Occipital lobe (tissue), 2 donors: ENCODE results near the gene SMDT1. TPM values are rescaled to one million over a fixed set of nuclear protein-coding genes. Genes with fewer than 3 reads are reported as not detected.

Source experiments
- DNase-seq: peaks from one replicate; lab custom pipeline; 2025; lab: John Stamatoyannopoulos, UW
- total RNA-seq: library from RNA; depleted of rRNA; stranded (reverse); fragments of >200 nt; gene quantifications from one replicate; pipeline ENCODE4 v1.2.3, GENCODE V29; 2014

The SMDT1 gene
- 15.9 TPM for total RNA-seq

- DNase-seq, result peak; percentile 99
Measured at GRCh38 chr22:42079319-42080251, at the start of gene SMDT1. SMDT1 (plus strand) TSS chr22:42079700; CDS start chr22:42079769, 69 bp downstream.

DNA sequence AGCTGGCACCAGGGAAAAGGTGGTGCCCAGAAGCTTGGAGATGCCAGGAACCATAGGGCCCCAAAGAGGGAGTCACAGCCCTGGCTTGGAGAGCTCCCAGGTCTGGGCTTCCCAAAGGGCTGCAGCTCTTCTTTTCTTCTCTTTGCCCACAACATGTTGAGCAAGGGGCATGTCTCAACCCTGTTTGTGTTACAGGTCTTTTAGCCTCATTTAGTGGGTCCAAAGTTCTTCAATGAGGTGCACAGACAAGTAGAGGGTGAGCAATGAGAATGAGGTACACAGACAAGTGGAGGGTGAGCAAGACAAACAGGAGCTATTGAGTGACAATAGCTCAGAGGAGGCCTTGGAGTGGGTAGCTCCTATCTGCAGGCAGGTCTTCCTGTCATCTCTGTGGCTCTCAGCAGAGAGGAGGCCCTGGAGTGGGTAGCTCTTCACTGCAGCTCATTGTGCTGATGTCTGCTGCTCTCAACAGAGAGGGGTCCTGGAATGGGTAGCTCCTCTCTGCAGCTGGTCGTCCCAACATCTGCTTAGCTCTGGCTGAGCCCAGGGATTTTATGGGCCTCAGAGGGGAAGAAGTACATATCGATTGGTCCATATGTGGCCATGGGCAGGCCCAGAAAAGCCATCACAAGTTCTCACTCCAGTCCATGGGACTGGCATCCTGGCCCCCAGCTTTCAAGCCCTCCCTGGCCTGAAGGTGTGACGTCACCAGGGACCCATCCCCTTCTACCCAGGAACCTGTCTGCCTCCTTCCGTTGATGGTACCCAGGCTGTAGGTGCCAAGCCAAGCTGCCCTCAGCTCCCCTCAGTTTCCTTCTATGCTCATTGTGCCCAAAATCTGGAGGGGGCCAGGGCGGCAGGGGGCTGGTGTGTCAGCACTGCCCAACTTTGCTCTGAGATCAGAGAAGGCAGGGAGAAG is 46.0 kb upstream of the SMDT1 start:
- no peak for DNase-seq

DNA sequence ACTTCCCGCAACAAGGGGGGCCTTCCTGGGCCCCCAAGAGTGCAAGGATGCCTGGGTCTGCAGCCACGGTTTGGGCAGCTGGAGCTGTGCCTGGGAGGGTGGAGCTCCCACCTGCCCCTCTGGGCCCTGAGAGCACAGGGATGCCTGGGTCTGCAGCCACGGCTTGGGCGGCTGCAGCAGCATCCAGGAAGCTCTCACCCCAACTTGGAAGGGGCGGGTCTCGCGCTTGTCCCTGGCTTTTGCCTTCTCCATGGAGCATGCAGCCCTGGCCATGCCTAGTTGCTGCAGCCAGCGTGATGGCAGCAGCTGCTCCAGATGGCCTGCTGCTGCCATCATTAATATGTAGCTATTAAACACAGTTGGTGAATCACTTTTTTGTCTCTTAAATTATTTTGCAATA is 44.2 kb upstream of the SMDT1 start:
- DNase-seq, result no peak

- DNase-seq, result no peak
Measured at GRCh38 chr22:42039271-42039670, 40.2 kb upstream of the SMDT1 start.

DNA sequence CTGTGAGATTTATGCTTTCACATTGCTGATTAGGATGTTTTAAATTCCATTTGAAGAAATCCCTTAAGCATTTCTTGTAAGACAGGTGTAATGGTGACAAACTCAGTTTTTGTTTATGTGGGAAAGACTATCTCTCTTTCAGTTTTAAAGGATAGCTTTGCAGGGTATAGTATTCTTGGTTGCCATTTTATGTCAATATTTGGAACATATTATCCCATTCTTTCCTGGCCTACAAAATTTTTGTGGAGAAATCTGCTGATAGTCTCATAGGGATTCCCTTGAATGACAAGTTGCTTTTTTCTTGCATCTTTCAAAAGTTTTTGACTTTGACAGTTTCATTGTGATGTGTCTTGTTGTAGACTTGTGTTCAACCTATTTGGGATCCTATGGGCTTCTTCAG is 37.7 kb upstream of the SMDT1 start:
- no peak for DNase-seq

- no peak for DNase-seq
Measured at GRCh38 chr22:42050641-42051180, 28.8 kb upstream of the SMDT1 start.

DNA sequence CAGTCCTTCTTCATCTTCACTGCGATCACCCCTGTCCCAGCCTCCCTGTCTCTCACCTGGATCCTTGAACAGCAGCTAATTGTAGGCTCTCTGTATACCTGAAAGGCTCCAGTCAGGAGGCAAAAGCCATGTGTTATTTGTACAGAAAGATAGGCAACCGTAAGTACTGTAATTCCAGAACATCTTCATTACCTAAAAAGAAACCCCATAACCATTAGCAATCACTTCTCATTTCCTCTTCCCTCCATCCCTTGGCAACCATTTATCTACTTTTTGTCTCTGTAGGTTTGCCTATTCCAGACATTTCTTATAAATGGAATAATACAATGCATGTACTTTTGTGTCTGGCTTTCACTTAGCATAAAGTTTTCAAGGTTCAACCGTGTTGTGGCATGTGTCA is 26.7 kb upstream of the SMDT1 start:
- no peak for DNase-seq

DNA sequence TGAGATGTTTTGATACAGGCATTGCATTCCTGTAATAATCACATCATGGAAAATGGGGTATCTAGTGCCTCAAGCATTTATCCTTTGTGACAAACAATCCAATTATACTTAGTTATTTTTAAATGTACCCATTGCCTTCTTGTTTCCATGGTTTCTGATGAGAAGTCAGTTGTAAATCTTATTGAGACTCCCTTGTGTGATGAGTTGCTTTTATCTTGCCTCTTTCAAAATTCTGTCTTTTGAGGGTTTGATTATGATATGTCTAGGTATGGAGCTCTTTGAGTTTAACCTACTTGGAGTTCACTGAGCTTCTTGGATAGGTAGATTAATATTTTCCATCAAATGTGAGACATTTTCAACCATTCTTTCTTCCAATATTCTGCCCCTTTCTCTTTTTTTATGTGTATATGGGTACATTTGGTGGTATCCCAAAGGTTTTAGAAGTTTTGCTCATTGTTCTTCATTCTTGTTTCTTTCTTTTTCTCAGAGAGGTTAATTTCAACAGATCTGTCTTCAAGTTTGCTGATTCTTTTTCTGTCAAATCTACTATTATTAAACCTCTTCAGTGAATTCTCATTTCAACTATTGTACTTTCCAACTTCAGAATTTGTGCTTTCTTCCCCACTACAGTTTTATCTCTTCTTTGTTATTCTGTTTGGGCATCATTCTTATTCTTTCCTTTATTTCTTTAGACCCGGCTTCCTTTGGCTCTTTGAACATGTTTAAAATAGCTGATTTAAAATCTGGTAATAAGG is 22.6 kb upstream of the SMDT1 start:
- no peak for DNase-seq

DNA sequence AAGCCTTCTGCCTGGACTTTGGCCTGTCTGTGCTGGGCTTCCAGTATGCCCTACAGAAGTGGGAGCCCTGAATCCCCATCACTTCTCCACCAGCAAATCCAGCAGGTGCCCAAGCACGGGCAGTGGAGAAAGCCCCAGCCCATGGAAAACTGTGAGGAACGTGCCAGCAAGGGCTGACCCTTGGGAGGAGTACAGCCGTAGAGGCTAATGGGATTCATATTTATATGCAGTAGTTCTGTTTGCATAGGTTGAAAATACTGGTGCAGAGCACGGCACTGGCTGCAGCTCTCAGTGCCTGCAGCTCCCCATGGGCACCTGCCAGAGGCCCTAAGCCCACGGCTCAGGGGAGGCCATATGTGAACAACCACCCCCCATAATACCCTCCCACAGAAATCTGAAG is 19.0 kb upstream of the SMDT1 start:
- DNase-seq, result no peak

- DNase-seq, result no peak
Measured at GRCh38 chr22:42061041-42061440, 18.5 kb upstream of the SMDT1 start.

- DNase-seq, result no peak
Measured at GRCh38 chr22:42062506-42063170, 16.9 kb upstream of the SMDT1 start.

DNA sequence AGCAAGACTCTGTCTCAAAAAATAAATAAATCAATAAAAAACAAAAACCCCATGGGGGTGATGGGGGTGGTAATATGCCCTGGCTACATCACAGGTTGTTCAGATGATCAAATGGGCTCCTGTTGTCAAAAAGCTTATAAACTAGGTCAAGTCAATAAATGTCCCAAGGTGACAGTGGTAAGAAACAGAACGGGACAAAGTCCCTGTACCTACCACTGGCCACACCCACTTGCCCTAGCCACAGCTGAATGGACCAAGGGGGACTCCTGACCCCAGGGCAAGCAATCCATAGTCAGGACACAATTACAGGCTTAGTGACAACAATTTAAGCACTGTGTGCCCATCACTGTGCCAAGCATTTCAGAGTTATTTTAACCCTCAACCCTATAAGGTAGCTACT is 14.9 kb upstream of the SMDT1 start:
- no peak for DNase-seq

DNA sequence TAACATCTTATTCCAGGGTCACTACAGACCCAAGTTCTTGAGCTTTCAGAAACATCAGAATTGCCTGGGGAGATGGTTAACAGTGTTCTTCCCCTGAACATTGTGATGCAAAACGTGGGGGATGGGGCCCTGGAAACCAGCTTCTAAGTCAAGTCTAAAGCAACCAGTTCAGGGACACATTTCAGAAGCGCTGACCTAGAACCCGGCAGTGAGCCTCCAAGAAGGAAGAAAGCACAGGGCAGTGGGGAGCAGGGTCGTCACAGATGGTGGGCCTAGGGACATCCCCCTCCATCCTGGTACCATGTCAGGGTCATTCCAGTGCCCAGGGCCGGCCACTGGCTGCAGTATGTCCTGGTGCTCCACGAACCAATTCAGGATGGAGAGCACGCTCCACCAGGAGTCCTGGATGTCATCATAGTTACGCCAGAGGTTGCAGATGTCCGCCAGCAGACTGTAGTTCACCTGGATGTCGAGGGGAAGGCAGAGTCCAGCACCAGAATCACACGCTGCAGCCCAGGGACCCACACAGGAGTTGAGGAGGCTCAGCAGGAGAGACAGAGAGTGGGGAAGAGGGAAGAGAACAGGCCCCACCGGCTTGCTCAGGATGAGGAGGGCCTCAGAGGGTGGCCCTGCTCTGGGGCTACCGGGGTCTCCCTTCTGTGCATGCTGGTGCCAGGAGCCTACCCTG is 13.9 kb upstream of the SMDT1 start:
- DNase-seq, result no peak

DNA sequence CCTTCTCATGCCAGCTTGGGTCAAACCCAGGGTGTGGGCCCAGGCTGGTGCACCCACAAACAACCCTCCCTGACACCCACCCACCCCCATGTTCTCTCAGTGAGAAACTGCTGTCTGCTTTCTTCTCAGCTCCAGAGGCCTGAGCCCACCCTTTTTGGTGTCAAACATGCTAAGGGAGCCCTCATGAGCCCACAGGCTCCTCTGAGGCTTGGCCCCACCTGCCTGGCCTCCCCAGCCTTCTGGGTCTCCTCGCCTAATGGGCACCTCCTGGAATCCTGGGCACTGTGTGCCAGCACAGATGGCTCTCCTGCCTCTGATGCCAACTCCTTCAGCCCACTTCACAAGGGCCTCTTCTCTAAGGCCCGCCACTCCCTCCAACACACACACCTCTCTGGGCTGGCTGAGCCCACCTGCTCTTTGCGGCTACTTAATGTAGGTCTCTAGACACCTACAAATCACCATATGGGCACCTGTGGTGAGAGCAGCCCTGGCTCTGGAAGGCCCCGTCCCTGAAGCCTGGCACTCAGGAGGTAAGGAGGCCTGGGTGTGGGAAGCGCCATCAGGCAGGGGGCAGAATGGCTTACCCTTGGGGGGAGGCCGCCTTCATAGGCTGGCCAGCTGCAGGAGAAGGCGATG is 13.3 kb upstream of the SMDT1 start:
- no peak for DNase-seq

DNA sequence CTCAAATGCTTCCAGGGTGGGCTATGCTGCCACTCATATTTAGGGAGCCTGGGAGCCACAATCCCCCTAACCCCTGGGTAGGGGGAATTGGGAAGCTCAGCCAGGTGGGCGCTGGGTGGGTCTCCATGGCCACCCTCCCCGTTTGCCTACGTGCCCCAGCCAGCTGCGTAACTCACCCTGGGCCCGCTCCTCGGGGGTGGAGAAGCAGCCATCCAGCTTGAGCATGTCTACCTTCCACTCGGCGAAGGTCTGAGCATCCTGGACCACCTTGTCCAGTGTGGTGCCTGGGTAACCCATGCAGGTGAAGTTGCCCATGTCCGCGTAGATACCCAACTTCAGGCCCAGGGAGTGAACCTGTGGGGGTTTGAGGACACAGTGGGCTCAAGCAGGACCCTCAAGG is 12.6 kb upstream of the SMDT1 start:
- DNase-seq, result no peak

DNA sequence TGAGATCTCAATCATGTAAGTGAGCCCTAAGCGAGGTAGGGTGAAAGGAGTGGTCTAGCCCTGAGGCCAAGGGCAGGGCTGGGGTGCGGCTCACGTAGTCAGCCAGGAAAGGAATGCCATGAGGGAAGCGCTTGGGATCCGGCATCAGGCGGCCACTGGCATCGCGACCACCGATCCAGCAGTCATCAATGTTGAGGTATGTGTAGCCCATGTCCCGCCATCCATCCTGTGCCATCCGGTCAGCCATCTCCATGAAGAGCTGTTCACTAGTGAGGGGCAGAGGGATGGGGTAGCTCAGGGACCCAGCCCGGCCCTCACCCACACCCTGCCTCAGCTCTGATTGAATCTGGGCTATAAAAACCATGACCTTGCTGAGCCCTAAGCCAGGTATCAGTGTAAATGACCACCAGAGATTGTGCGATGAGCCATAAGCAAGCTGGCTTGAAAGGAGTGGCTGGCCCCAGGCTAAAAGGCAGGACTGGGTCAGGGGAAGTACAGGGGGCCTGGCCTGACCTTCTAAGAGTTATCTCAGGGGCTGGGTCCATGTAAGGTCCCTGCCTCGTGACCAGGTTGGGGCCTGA is 11.7 kb upstream of the SMDT1 start:
- no peak for DNase-seq

DNA sequence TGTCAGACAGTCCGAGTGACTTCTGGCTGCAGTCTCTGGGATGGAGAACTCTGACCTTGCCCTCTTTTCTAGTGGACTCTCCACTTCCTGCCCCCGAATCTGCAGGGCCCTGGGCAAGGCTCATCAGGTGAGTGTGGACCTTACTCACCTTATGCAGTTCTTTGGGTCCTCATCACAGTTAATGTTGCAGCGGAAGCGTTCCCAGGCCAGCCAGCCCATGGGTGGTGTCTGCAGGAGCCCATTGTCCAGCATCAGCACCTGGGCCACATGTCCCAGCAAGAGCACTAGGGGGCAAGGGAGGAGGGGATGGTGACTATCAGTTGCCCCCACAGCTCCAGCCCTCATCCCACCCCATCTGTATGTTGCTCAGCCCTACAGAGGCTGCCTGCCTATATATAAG is 11.2 kb upstream of the SMDT1 start:
- no peak for DNase-seq

GRCh38 chr22:42069801-42070516 is 9.5 kb upstream of the SMDT1 start:
- no peak for DNase-seq
